ENCODE measurements around the gene FAM241B.

The FAM241B gene

GRCh38 chr10:69649786-69650550, 19.9 kb downstream of the FAM241B start:
- DNase-seq (ENCODE audit: low read depth) = no peak

- DNase-seq (ENCODE audit: low read depth) = no peak
Observed at GRCh38 chr10:69650589-69651261, 20.7 kb downstream of the FAM241B start.

- DNase-seq (ENCODE audit: low read depth) = no peak
Observed at GRCh38 chr10:69651362-69651761, 21.3 kb downstream of the FAM241B start.

- no peak for DNase-seq (ENCODE audit: low read depth)
Observed at GRCh38 chr10:69652111-69652856, 22.2 kb downstream of the FAM241B start.

- DNase-seq (ENCODE audit: low read depth) = no peak
Observed at GRCh38 chr10:69652857-69653199, 22.8 kb downstream of the FAM241B start.

- no peak for DNase-seq (ENCODE audit: low read depth)
Observed at GRCh38 chr10:69653561-69653960, 23.5 kb downstream of the FAM241B start.

GRCh38 chr10:69655124-69655867, 25.2 kb downstream of the FAM241B start:
- DNase-seq (ENCODE audit: low read depth) = no peak

GRCh38 chr10:69655868-69656555, 26.0 kb downstream of the FAM241B start:
- DNase-seq (ENCODE audit: low read depth) = no peak

GRCh38 chr10:69656742-69657269, 26.8 kb downstream of the FAM241B start:
- no peak for DNase-seq (ENCODE audit: low read depth)

GRCh38 chr10:69657430-69657829, 27.4 kb downstream of the FAM241B start:
- DNase-seq (ENCODE audit: low read depth) = no peak

GRCh38 chr10:69657866-69658265, 27.8 kb downstream of the FAM241B start:
- DNase-seq (ENCODE audit: low read depth) = no peak

- no peak for DNase-seq (ENCODE audit: low read depth)
Observed at GRCh38 chr10:69659241-69660038, 29.4 kb downstream of the FAM241B start.

- DNase-seq (ENCODE audit: low read depth) = no peak
Observed at GRCh38 chr10:69660296-69660695, 30.2 kb downstream of the FAM241B start.

GRCh38 chr10:69661414-69662172, 31.5 kb downstream of the FAM241B start:
- no peak for DNase-seq (ENCODE audit: low read depth)

GRCh38 chr10:69662173-69662877, 32.3 kb downstream of the FAM241B start:
- DNase-seq (ENCODE audit: low read depth) = no peak

GRCh38 chr10:69662901-69663300, 32.9 kb downstream of the FAM241B start:
- DNase-seq (ENCODE audit: low read depth) = no peak

GRCh38 chr10:69663369-69663947, 33.4 kb downstream of the FAM241B start:
- no peak for DNase-seq (ENCODE audit: low read depth)

- DNase-seq (ENCODE audit: low read depth) = no peak
Observed at GRCh38 chr10:69665474-69666320, 35.6 kb downstream of the FAM241B start.
